ENCODE data around the gene ADGRV1. TPM values are rescaled to one million over a fixed set of nuclear protein-coding genes. Genes with fewer than 3 reads are reported as not detected.
A peak's percentile ranks its signal among the peaks of the same experiment; 100 is the strongest.

ADGRV1 gene
- total and polyA plus RNA-seq, 9 of the 15 experiments (the other 6 are each of a cell fraction or from before 2014, with no cell fraction given): 21.7 to 156 (median 58.2) TPM

- 0 out of 2 replicates have a peak, but pooled peaks have one; percentile 36 for TF ChIP-seq RBFOX2 (IDR thresholded peaks at IDR 0.05; ENCODE audit: low read depth, low read length)
- TF ChIP-seq POLR2A (conservative IDR thresholded peaks at IDR 0.05): no peak
- TF ChIP-seq TEAD1 (CRISPR knock-in tag; IDR thresholded peaks at IDR 0.05): no peak
- TF ChIP-seq SPI1 (IDR thresholded peaks at IDR 0.05; ENCODE audit: borderline replicate concordance, low read depth, low read length): no peak
- TF ChIP-seq PHB (CRISPR knock-in tag; IDR thresholded peaks at IDR 0.05): no peak
- no peak for TF ChIP-seq LCOR (CRISPR knock-in tag; IDR thresholded peaks at IDR 0.05)
- no peak for TF ChIP-seq CHD1 (IDR thresholded peaks at IDR 0.05; ENCODE audit: low read length)
- TF ChIP-seq ZFP30 (CRISPR knock-in tag; IDR thresholded peaks at IDR 0.05; ENCODE audit: borderline replicate concordance): no peak
- TF ChIP-seq KLF16 (IDR thresholded peaks at IDR 0.05): peak; percentile 16; the same call in 1 of the 2 replicates
- no peak for TF ChIP-seq GABPB2 (CRISPR knock-in tag; conservative IDR thresholded peaks at IDR 0.05)
- peak in 1 of 2 experiments; percentile 45; a peak in 1 of 4 replicates for TF ChIP-seq RCOR1 (IDR thresholded peaks at IDR 0.05; ENCODE audit: borderline replicate concordance in 1 of 2, low read depth in 2 of 2, low read length in 2 of 2)
- TF ChIP-seq SFPQ (IDR thresholded peaks at IDR 0.05; ENCODE audit: low read depth, low read length): no peak
- TF ChIP-seq JUN (IDR thresholded peaks at IDR 0.05; ENCODE audit: borderline replicate concordance, low read depth, low read length): no peak
- no peak for TF ChIP-seq JUN (CRISPR knock-in tag; IDR thresholded peaks at IDR 0.05; ENCODE audit: borderline replicate concordance)
- no peak for TF ChIP-seq E2F5 (CRISPR knock-in tag; IDR thresholded peaks at IDR 0.05)
- no peak for TF ChIP-seq NCOA2 (IDR thresholded peaks at IDR 0.05; ENCODE audit: partially characterized antibody in 2 of 2)
- no peak for TF ChIP-seq CREM (IDR thresholded peaks at IDR 0.05; ENCODE audit: low read depth)
- TF ChIP-seq RBM39 (optimal IDR thresholded peaks at IDR 0.05; ENCODE audit: low read depth, low read length): no peak
- no peak for TF ChIP-seq HMG20B (CRISPR knock-in tag; IDR thresholded peaks at IDR 0.05)
- no peak for TF ChIP-seq ZNF511 (CRISPR knock-in tag; IDR thresholded peaks at IDR 0.05)
- no peak for TF ChIP-seq ARID2 (IDR thresholded peaks at IDR 0.05)
- no peak for TF ChIP-seq HNRNPUL1 (IDR thresholded peaks at IDR 0.05; ENCODE audit: low read length)
- no peak for TF ChIP-seq NBN (IDR thresholded peaks at IDR 0.05; ENCODE audit: low read depth)
- no peak for TF ChIP-seq SRSF1 (IDR thresholded peaks at IDR 0.05; ENCODE audit: low read depth, low read length)
- no peak for TF ChIP-seq ATF1 (CRISPR knock-in tag; IDR thresholded peaks at IDR 0.05)
- TF ChIP-seq ATF1 (tag; IDR thresholded peaks at IDR 0.05): no peak
- no peak for TF ChIP-seq THRB (CRISPR knock-in tag; conservative IDR thresholded peaks at IDR 0.05)
- no peak for TF ChIP-seq CBX3 (IDR thresholded peaks at IDR 0.05; ENCODE audit: borderline replicate concordance in 1 of 2, low read length in 2 of 2)
Observed at GRCh38 chr5:90641528-90641927, 82.9 kb downstream of the ADGRV1 start (continued).

Data from K562 (cell line).